HepG2 (cell line): ENCODE data around the gene RAB18. TPM values are rescaled to one million over a fixed set of nuclear protein-coding genes. Genes with fewer than 3 reads are reported as not detected.

ENCODE experiments used
- ATAC-seq: fragments of 200-7000 bp; cut with Tn5 transposase; 3 replicates; pipeline ENCODE4 v1.9.1; 2020; ENCODE audit warnings: mild to moderate bottlenecking, moderate library complexity
- BruUV-seq: library from RNA; stranded (reverse); fragments of 400-500 nt; replicated peaks from 2 replicates; lab custom pipeline; 2021; lab: Mats Ljungman, UMichigan
- CTCF ChIA-PET: fragments of 300-600 bp; formaldehyde crosslinking; extraction: SDS; loops from one replicate; lab custom pipeline; 2021; ENCODE audit warnings: low total read pairs, inconsistent platforms, low intra/inter-chr PET ratio; lab: Yijun Ruan, JAX
- POLR2A ChIA-PET: fragments of 350-600 bp; sonication (Branson Sonifier 250); formaldehyde crosslinking; loops from one replicate; lab custom pipeline; 2020; ENCODE audit warnings: antibody characterized with exemption, inconsistent platforms; lab: Yijun Ruan, JAX
- DNase-seq: peaks from one replicate; pipeline ENCODE4 v3.0.0-alpha.2; 2015; ENCODE audit warnings: low spot score
- FAIRE-seq: peaks from 3 replicates; lab custom pipeline; 2011; peaks lifted over from hg19 to GRCh38; lab: Jason Lieb, UNC
- H2AFZ ChIP-seq: one replicate; pipeline ENCODE4 v1.6.1; 2011; ENCODE audit warnings: low read length, inconsistent platforms
- H3K27ac ChIP-seq: fragments of 300-600 bp; 3 replicates; pipeline ENCODE4 v1.8.0; 2011; ENCODE audit warnings: mixed run types, mild to moderate bottlenecking, mixed read lengths, low read length, inconsistent platforms; ENCODE audit not compliant: insufficient read depth; ENCODE audit errors: extremely low read length
- H3K27me3 ChIP-seq, 2 experiments: fragments of 200-600 bp in 1 of 2; 2 replicates in 1 of 2; 3 replicates in 1 of 2; pipeline versions ENCODE4 v1.6.0 to v1.8.0; 2011; ENCODE audit warnings: low read length in 2 of 2, mild to moderate bottlenecking in 2 of 2, moderate library complexity in 2 of 2, inconsistent platforms in 1 of 2; ENCODE audit not compliant: insufficient read depth in 2 of 2, control insufficient read depth in 1 of 2
- H3K36me3 ChIP-seq, 2 experiments: fragments of 200-600 bp in 1 of 2; replicated peaks in 1 of 2; 2 replicates in 1 of 2; 3 replicates in 1 of 2; pipeline versions ENCODE4 v1.5.1 to v1.8.0; 2011; ENCODE audit warnings: low read length in 2 of 2, inconsistent platforms in 1 of 2; ENCODE audit not compliant: insufficient read depth in 2 of 2, control insufficient read depth in 1 of 2
- H3K4me1 ChIP-seq: 2 replicates; pipeline ENCODE4 v1.5.1; 2012; ENCODE audit warnings: low read length, inconsistent platforms; ENCODE audit not compliant: insufficient read depth
- H3K4me2 ChIP-seq: 2 replicates; pipeline ENCODE4 v1.6.0; 2011; ENCODE audit warnings: low read depth, low read length, inconsistent platforms
- H3K4me3 ChIP-seq, 3 experiments: fragments of 200-600 bp in 1 of 3; sonication (generic), shearing (Covaris generic) in 1 of 3; replicated peaks in 1 of 3; 2 replicates each; pipeline ENCODE4 v1.5.1; 2011 to 2016; ENCODE audit warnings: low read length in 3 of 3, inconsistent platforms in 2 of 3, low read depth in 2 of 3, mild to moderate bottlenecking in 2 of 3, control low read depth in 1 of 3, mixed read lengths in 1 of 3; ENCODE audit not compliant: insufficient read depth in 1 of 3
- H3K79me2 ChIP-seq: one replicate; pipeline ENCODE4 v1.6.1; 2011; ENCODE audit warnings: low read length, inconsistent platforms; ENCODE audit not compliant: insufficient read depth
- H3K9ac ChIP-seq: 2 replicates; pipeline ENCODE4 v1.6.0; 2011; ENCODE audit warnings: mild to moderate bottlenecking, low read depth, low read length, inconsistent platforms; ENCODE audit not compliant: insufficient read depth
- H3K9me3 ChIP-seq: 2 replicates; pipeline ENCODE4 v1.5.1; 2012; ENCODE audit warnings: mild to moderate bottlenecking, low read length
- H4K20me1 ChIP-seq: 2 replicates; pipeline ENCODE4 v1.6.0; 2011; ENCODE audit warnings: inconsistent platforms, mild to moderate bottlenecking, low read length, moderate library complexity; ENCODE audit not compliant: insufficient read depth
- CBX5 ChIP-seq: sonication (generic); formaldehyde crosslinking; IDR thresholded peaks from 2 replicates; pipeline ENCODE4 v1.4.0; 2020; ENCODE audit warnings: missing genetic modification reagents, borderline replicate concordance
- TCF12 ChIP-seq, 2 experiments: fragments of 450-650 bp in 1 of 2; sonication (generic) in 1 of 2; formaldehyde crosslinking in 1 of 2; IDR thresholded peaks; 2 replicates each; pipeline versions ENCODE4 v1.6.1 to v1.8.0; 2017 to 2022; ENCODE audit warnings: antibody characterized with exemption in 1 of 2, mild to moderate bottlenecking in 1 of 2, missing genetic modification reagents in 1 of 2, moderate library complexity in 1 of 2
- ZNF234 ChIP-seq: sonication (generic); formaldehyde crosslinking; conservative IDR thresholded peaks from 2 replicates; pipeline ENCODE4 v1.5.1; 2020; ENCODE audit warnings: mild to moderate bottlenecking, missing genetic modification reagents
- ZNF446 ChIP-seq: sonication (generic); formaldehyde crosslinking; IDR thresholded peaks from 2 replicates; pipeline ENCODE4 v1.5.0; 2020; ENCODE audit warnings: mild to moderate bottlenecking, missing genetic modification reagents
- ZNF709 ChIP-seq: sonication (generic); formaldehyde crosslinking; IDR thresholded peaks from 2 replicates; pipeline ENCODE4 v1.5.0; 2020; ENCODE audit warnings: mild to moderate bottlenecking, missing genetic modification reagents
- ZNF746 ChIP-seq: sonication (generic); formaldehyde crosslinking; IDR thresholded peaks from 2 replicates; pipeline ENCODE4 v1.8.0; 2022; ENCODE audit warnings: mild to moderate bottlenecking, missing genetic modification reagents
- ZNF83 ChIP-seq: sonication (generic); formaldehyde crosslinking; IDR thresholded peaks from 2 replicates; pipeline ENCODE4 v1.4.0; 2020; ENCODE audit warnings: missing genetic modification reagents, mild to moderate bottlenecking, borderline replicate concordance
- in situ Hi-C: cut with HindIII; loops from 2 replicates; pipeline ENCODE4 v1.10.0; 2017; ENCODE audit warnings: low pct_unique_long_range_greater_than_20kb; ENCODE audit not compliant: extremely low pct_ligation_motif_present
- intact Hi-C: fragments of 100-400 bp; cut with micrococcal nuclease; formaldehyde crosslinking; loops from one replicate; pipeline ENCODE4 v1.10.0; 2022; ENCODE audit not compliant: unreplicated experiment
- polyA plus RNA-seq, 8 experiments: library from polyadenylated mRNA; depleted of rRNA in 3 of 8; stranded (reverse) in 7 of 8; unstranded in 1 of 8; fragments of >200 nt; fragmentation: Illumina TruSeq in 4 of 8; extraction: Trizol in 4 of 8; gene quantifications; 2 replicates each; pipeline versions ENCODE4 v1.2.1 to v1.2.3, GENCODE V29; 2011 to 2016; ENCODE audit warnings: low read depth in 4 of 8, missing spikeins in 1 of 8, mixed read lengths in 1 of 8; ENCODE audit not compliant: insufficient read depth in 1 of 8
- total RNA-seq, 5 experiments: library from RNA; depleted of rRNA; stranded (reverse); fragments of >200 nt; fragmentation: Illumina TruSeq; extraction: Trizol; gene quantifications; 2 replicates each; pipeline ENCODE4 v1.2.3, GENCODE V29; 2016; ENCODE audit warnings: low read depth in 1 of 5
- TF ChIP-seq, protein P1 (sequence below): sonication (generic); formaldehyde crosslinking; IDR thresholded peaks from 2 replicates; pipeline ENCODE4 v1.5.1; 2020; ENCODE audit warnings: missing genetic modification reagents, mild to moderate bottlenecking, borderline replicate concordance
- TF ChIP-seq, protein P2 (sequence below): sonication (generic); formaldehyde crosslinking; conservative IDR thresholded peaks from 2 replicates; pipeline ENCODE4 v1.8.0; 2022; ENCODE audit warnings: missing genetic modification reagents
- TF ChIP-seq, protein P3 (sequence below): sonication (generic); formaldehyde crosslinking; conservative IDR thresholded peaks from 2 replicates; pipeline ENCODE4 v1.4.0; 2020; ENCODE audit warnings: mild to moderate bottlenecking, missing genetic modification reagents, moderate library complexity

Gene RAB18
- total and polyA plus RNA-seq, 2 of the 13 experiments (the other 11 are each of a cell fraction or from before 2014, with no cell fraction given): 22.3 to 69.1 TPM

DNA sequence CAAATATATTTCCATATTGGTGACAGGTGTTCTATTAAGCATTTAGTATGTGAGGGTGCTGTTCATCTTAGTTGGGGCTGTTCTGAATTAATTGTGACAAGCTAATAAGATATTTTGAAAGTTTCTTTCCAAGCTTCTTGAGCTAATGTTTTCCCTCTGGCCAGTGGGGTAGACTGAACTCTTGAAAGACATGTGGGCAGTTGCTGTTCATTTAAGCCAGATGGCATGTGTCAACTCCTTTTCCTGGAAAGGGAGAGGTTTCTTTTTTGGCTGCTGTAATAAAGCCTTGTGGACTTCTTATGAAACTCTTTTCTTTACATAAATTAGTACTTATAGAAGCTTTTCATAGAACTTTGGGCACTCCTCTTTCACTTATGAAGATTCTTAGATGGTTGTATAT lies 21.7 kb downstream of the RAB18 start:
- H3K27me3 ChIP-seq: no peaks in the 10 kb centered on the region
- CTCF ChIA-PET: no interaction called here
- intact Hi-C loops: no loop called here
- no peak overlapping the region for H3K4me2 ChIP-seq
- H3K9me3 ChIP-seq: no peaks in the 10 kb centered on the region
- H3K9ac ChIP-seq: no peak overlapping the region
- peaks cover 19% of the 10 kb centered on the region for H3K4me1 ChIP-seq
- POLR2A ChIA-PET: no interaction called here
- TF ChIP-seq ZNF746 (CRISPR knock-in tag) (no peak), ZNF446 (no peak), ZNF234 (CRISPR knock-in tag) (no peak), ZNF83 (CRISPR knock-in tag) (no peak), TCF12 (IDR thresholded peaks at IDR 0.05) (no peak), TCF12 (CRISPR knock-in tag; IDR thresholded peaks at IDR 0.05) (no peak), ZNF709 (CRISPR knock-in tag) (no peak), CBX5 (CRISPR knock-in tag) (no peak)
- TF ChIP-seq, protein P1, sequence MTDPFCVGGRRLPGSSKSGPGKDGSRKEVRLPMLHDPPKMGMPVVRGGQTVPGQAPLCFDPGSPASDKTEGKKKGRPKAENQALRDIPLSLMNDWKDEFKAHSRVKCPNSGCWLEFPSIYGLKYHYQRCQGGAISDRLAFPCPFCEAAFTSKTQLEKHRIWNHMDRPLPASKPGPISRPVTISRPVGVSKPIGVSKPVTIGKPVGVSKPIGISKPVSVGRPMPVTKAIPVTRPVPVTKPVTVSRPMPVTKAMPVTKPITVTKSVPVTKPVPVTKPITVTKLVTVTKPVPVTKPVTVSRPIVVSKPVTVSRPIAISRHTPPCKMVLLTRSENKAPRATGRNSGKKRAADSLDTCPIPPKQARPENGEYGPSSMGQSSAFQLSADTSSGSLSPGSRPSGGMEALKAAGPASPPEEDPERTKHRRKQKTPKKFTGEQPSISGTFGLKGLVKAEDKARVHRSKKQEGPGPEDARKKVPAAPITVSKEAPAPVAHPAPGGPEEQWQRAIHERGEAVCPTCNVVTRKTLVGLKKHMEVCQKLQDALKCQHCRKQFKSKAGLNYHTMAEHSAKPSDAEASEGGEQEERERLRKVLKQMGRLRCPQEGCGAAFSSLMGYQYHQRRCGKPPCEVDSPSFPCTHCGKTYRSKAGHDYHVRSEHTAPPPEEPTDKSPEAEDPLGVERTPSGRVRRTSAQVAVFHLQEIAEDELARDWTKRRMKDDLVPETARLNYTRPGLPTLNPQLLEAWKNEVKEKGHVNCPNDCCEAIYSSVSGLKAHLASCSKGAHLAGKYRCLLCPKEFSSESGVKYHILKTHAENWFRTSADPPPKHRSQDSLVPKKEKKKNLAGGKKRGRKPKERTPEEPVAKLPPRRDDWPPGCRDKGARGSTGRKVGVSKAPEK (CRISPR knock-in tag): no peak
- TF ChIP-seq, protein P2, sequence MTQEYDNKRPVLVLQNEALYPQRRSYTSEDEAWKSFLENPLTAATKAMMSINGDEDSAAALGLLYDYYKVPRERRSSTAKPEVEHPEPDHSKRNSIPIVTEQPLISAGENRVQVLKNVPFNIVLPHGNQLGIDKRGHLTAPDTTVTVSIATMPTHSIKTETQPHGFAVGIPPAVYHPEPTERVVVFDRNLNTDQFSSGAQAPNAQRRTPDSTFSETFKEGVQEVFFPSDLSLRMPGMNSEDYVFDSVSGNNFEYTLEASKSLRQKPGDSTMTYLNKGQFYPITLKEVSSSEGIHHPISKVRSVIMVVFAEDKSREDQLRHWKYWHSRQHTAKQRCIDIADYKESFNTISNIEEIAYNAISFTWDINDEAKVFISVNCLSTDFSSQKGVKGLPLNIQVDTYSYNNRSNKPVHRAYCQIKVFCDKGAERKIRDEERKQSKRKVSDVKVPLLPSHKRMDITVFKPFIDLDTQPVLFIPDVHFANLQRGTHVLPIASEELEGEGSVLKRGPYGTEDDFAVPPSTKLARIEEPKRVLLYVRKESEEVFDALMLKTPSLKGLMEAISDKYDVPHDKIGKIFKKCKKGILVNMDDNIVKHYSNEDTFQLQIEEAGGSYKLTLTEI (CRISPR knock-in tag): no peak
- TF ChIP-seq, protein P3, sequence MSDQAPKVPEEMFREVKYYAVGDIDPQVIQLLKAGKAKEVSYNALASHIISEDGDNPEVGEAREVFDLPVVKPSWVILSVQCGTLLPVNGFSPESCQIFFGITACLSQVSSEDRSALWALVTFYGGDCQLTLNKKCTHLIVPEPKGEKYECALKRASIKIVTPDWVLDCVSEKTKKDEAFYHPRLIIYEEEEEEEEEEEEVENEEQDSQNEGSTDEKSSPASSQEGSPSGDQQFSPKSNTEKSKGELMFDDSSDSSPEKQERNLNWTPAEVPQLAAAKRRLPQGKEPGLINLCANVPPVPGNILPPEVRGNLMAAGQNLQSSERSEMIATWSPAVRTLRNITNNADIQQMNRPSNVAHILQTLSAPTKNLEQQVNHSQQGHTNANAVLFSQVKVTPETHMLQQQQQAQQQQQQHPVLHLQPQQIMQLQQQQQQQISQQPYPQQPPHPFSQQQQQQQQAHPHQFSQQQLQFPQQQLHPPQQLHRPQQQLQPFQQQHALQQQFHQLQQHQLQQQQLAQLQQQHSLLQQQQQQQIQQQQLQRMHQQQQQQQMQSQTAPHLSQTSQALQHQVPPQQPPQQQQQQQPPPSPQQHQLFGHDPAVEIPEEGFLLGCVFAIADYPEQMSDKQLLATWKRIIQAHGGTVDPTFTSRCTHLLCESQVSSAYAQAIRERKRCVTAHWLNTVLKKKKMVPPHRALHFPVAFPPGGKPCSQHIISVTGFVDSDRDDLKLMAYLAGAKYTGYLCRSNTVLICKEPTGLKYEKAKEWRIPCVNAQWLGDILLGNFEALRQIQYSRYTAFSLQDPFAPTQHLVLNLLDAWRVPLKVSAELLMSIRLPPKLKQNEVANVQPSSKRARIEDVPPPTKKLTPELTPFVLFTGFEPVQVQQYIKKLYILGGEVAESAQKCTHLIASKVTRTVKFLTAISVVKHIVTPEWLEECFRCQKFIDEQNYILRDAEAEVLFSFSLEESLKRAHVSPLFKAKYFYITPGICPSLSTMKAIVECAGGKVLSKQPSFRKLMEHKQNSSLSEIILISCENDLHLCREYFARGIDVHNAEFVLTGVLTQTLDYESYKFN (CRISPR knock-in tag): no peak
- H3K36me3 ChIP-seq: no peaks in the 10 kb centered on the region
- H3K79me2 ChIP-seq: peaks cover 25% of the 10 kb centered on the region
- ATAC-seq (no peak), DNase-seq (no peak), FAIRE-seq (no peak)
- no peak overlapping the region for H3K4me3 ChIP-seq
- H2AFZ ChIP-seq: no peak overlapping the region
- no TSS peak for BruUV-seq
- in situ Hi-C loops: no loop called here
- no peak overlapping the region for H3K27ac ChIP-seq
- no peaks in the 10 kb centered on the region for H4K20me1 ChIP-seq
